ENCODE results near the gene TAGLN3. TPM values are rescaled to one million over a fixed set of nuclear protein-coding genes. Genes with fewer than 3 reads are reported as not detected.

Gene TAGLN3
- total and polyA plus RNA-seq, 8 donors, result 0.50 to 3.6 (median 2.6) TPM; not detected in 1

GRCh38 chr3:112020674-112021085 lies 22.0 kb downstream of the TAGLN3 start:
- no peak overlapping the region for H3K4me3 ChIP-seq
- H3K9me3 ChIP-seq, result no peaks in the 10 kb centered on the region
- no peak for TF ChIP-seq CTCF (IDR thresholded peaks at IDR 0.05)
- no peaks in the 10 kb centered on the region for H3K27me3 ChIP-seq
- H3K36me3 ChIP-seq, result no peaks in the 10 kb centered on the region
- intact Hi-C loops (cut with DNase I), result no loop called here
- ATAC-seq (no peak), DNase-seq (no peak)
- no peaks in the 10 kb centered on the region for H3K4me1 ChIP-seq
- H3K27ac ChIP-seq, result no peak overlapping the region

DNA sequence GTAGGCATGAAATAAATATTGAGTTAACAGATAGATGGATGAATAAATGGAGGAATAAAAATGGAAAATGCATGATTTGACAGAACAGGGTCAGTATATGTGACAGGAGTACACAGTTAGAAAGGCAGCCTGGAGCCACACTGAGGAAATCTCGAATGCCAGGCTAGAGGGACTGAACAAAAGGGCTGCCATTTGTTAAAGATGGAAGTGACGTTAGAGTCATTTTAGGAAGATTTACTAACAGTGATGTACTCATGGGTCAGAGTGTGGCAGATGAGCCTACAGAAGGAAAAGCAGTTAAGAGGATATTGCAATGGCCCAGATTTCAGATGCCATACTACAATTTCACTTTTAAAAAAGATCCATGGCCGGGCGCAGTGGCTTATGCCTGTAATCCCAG lies 28.4 kb downstream of the TAGLN3 start:
- no peaks in the 10 kb centered on the region for H3K4me1 ChIP-seq
- ATAC-seq, result no peak
- no peak for TF ChIP-seq CTCF (IDR thresholded peaks at IDR 0.05)
- no peaks in the 10 kb centered on the region for H3K9me3 ChIP-seq
- intact Hi-C loops (cut with DNase I), result no loop called here
- H3K27ac ChIP-seq, result no peak overlapping the region
- H3K27me3 ChIP-seq, result no peaks in the 10 kb centered on the region
- H3K4me3 ChIP-seq, result no peak overlapping the region
- no peaks in the 10 kb centered on the region for H3K36me3 ChIP-seq
- no peak for DNase-seq

- no peak overlapping the region for H3K4me3 ChIP-seq
- ATAC-seq, result no peak
Measured at GRCh38 chr3:112027826-112028225, 29.1 kb downstream of the TAGLN3 start.

GRCh38 chr3:112030901-112031300 lies 32.2 kb downstream of the TAGLN3 start:
- H3K4me1 ChIP-seq, result no peaks in the 10 kb centered on the region
- ATAC-seq, result no peak
- no peaks in the 10 kb centered on the region for H3K36me3 ChIP-seq
- no peaks in the 10 kb centered on the region for H3K9me3 ChIP-seq
- H3K27me3 ChIP-seq, result no peaks in the 10 kb centered on the region
- intact Hi-C loops (cut with DNase I), result no loop called here
- DNase-seq, result no peak
- H3K4me3 ChIP-seq, result no peak overlapping the region
- no peak for TF ChIP-seq CTCF (IDR thresholded peaks at IDR 0.05)
- no peak overlapping the region for H3K27ac ChIP-seq

More at GRCh38 chr3:112027826-112028225, 29.1 kb downstream of the TAGLN3 start:
- intact Hi-C loops (cut with DNase I), result no loop called here
- no peak for TF ChIP-seq CTCF (IDR thresholded peaks at IDR 0.05)
- no peaks in the 10 kb centered on the region for H3K9me3 ChIP-seq
- no peak for DNase-seq
- no peaks in the 10 kb centered on the region for H3K36me3 ChIP-seq
- H3K27me3 ChIP-seq, result no peaks in the 10 kb centered on the region
- no peaks in the 10 kb centered on the region for H3K4me1 ChIP-seq
- H3K27ac ChIP-seq, result no peak overlapping the region

DNA sequence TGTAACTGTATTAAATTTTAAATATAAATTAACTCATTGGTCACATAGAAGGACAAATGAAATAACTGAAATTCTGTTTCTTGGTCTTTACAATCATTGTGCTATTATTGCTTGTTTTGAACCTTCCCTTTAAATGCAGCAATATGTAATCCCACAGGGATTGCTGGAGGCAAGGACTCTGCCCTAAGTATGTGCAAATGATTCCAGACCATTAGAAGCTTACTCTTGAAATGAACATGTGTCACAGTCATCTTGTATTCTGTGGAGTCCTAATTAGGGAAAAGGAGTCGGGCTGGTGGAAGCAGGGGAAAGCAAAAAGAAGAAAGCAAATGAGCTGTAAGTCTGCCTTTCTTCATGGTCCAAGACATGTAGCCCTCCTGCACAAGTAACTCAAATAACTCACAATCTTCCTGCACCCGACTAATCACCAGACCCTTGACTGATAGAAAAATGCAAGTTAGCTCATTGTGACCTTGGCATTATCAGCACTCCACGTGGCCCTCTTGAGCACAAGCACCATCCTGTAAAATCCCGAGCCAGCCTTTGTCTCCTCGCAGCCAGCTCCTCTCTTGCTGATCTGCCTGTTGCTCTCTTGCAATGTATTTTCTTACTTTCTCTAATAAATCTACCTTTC lies 33.5 kb downstream of the TAGLN3 start:
- no peak for DNase-seq
- no peak overlapping the region for H3K4me3 ChIP-seq
- no peak for TF ChIP-seq CTCF (IDR thresholded peaks at IDR 0.05)
- no peak overlapping the region for H3K27ac ChIP-seq
- intact Hi-C loops (cut with DNase I), result no loop called here
- H3K4me1 ChIP-seq, result no peaks in the 10 kb centered on the region
- H3K9me3 ChIP-seq, result no peaks in the 10 kb centered on the region
- ATAC-seq, result peak; percentile 79
- H3K36me3 ChIP-seq, result no peaks in the 10 kb centered on the region
- H3K27me3 ChIP-seq, result no peaks in the 10 kb centered on the region

All from left lung (tissue), 10 donors.